Esophagus (tissue), 2 donors: ENCODE results near the gene DUSP6. TPM values are rescaled to one million over a fixed set of nuclear protein-coding genes. Genes with fewer than 3 reads are reported as not detected.

Source experiments
- H3K27ac ChIP-seq, 2 donors: one replicate each; pipeline ENCODE4 v1.5.1; 2013; ENCODE audit warnings: low read depth in 2 of 2, mild to moderate bottlenecking in 2 of 2, inconsistent platforms in 1 of 2, low read length in 1 of 2, moderate library complexity in 1 of 2
- H3K27me3 ChIP-seq, 2 donors: one replicate each; pipeline ENCODE4 v1.6.1; 2013; ENCODE audit warnings: low read length in 2 of 2, control low read depth in 1 of 2, mild to moderate bottlenecking in 1 of 2; ENCODE audit not compliant: insufficient read depth in 2 of 2, control insufficient read depth in 1 of 2
- H3K36me3 ChIP-seq, 2 donors: one replicate each; pipeline ENCODE4 v1.6.1; 2013; ENCODE audit warnings: low read length in 1 of 2; ENCODE audit not compliant: control insufficient read depth in 2 of 2, insufficient read depth in 2 of 2
- H3K4me1 ChIP-seq, 2 donors: one replicate each; pipeline ENCODE4 v1.6.1; 2013; ENCODE audit warnings: low read length in 1 of 2; ENCODE audit not compliant: control insufficient read depth in 2 of 2, insufficient read depth in 2 of 2
- H3K4me3 ChIP-seq, 2 donors: one replicate each; pipeline ENCODE4 v1.5.1; 2013; ENCODE audit warnings: low read length in 2 of 2, mild to moderate bottlenecking in 2 of 2, low read depth in 1 of 2, moderate library complexity in 1 of 2
- H3K9me3 ChIP-seq, 2 donors: one replicate each; pipeline ENCODE4 v1.6.1; 2013; ENCODE audit warnings: mild to moderate bottlenecking in 2 of 2, low read depth in 1 of 2, low read length in 1 of 2, moderate library complexity in 1 of 2; ENCODE audit not compliant: control insufficient read depth in 2 of 2, insufficient read depth in 1 of 2
- WGBS, 2 donors: extraction: QIAGEN DNeasy Blood & Tissue Kit; methylation state at CpG; one replicate each; pipeline ENCODE4 v1.1.7; 2013; 5-methylcytosine and 5-hydroxymethylcytosine counted together
- polyA plus RNA-seq, 2 donors: library from polyadenylated mRNA; stranded (reverse); fragments of 200-250 nt; gene quantifications; one replicate each; pipeline ENCODE4 v1.2.3, GENCODE V29; 2013
- donor health status: healthy with polysubstance abuse.
- donor health status: Bipolar disorder and iron deficiency.

DUSP6 gene
- polyA plus RNA-seq, 2 donors: 3.8 to 9.2 TPM

- H3K4me3 ChIP-seq: peak overlapping the region; percentile 21 to 84
- peaks cover 6 to 11% of the 10 kb centered on the region in 2 donors for H3K4me1 ChIP-seq
- H3K36me3 ChIP-seq: peaks cover 3 to 8% of the 10 kb centered on the region in 2 donors
- H3K27ac ChIP-seq: peak overlapping the region; percentile 7 to 27
- WGBS, 2 donors: 55 to 62% methylated on average over 10 of the region's 10 CpGs
- no peaks in the 10 kb centered on the region for H3K9me3 ChIP-seq
- no peaks in the 10 kb centered on the region for H3K27me3 ChIP-seq
Observed at GRCh38 chr12:89348894-89349699, 3.2 kb downstream of the DUSP6 start.

GRCh38 chr12:89347325-89347829, 4.9 kb downstream of the DUSP6 start:
- Histone ChIP-seq H3K27me3 (no peaks in the 10 kb centered on the region), H3K27ac (no peak overlapping the region), H3K36me3 (peaks cover 3 to 8% of the 10 kb centered on the region in 2 donors), H3K4me1 (peaks cover 6 to 9% of the 10 kb centered on the region in 2 donors), H3K9me3 (no peaks in the 10 kb centered on the region), H3K4me3 (no peak overlapping the region)
- WGBS, 2 donors: 84 to 86% methylated on average over 3 of the region's 3 CpGs

- Histone ChIP-seq H3K9me3 (no peaks in the 10 kb centered on the region), H3K27ac (peak overlapping the region in 1 of 2 donors; percentile 18), H3K27me3 (no peaks in the 10 kb centered on the region), H3K4me3 (no peak overlapping the region), H3K4me1 (peaks cover 6 to 8% of the 10 kb centered on the region in 2 donors), H3K36me3 (peaks cover 3 to 8% of the 10 kb centered on the region in 2 donors)
- WGBS, 2 donors: 55 to 56% methylated on average over 8 of the region's 8 CpGs
Observed at GRCh38 chr12:89346741-89347324, 5.5 kb downstream of the DUSP6 start.

GRCh38 chr12:89345830-89346740, 6.2 kb downstream of the DUSP6 start:
- Histone ChIP-seq H3K36me3 (peaks cover 3 to 8% of the 10 kb centered on the region in 2 donors), H3K27me3 (no peaks in the 10 kb centered on the region), H3K4me1 (peaks cover 5 to 6% of the 10 kb centered on the region in 2 donors), H3K9me3 (no peaks in the 10 kb centered on the region), H3K4me3 (no peak overlapping the region), H3K27ac (peak overlapping the region in 1 of 2 donors; percentile 24)
- WGBS, 2 donors: 60 to 67% methylated on average over 10 of the region's 10 CpGs

GRCh38 chr12:89345376-89345775, 6.9 kb downstream of the DUSP6 start:
- WGBS, 2 donors: 72 to 88% methylated on average over 3 of the region's 3 CpGs
- Histone ChIP-seq H3K36me3 (peaks cover 3 to 8% of the 10 kb centered on the region in 2 donors), H3K9me3 (no peaks in the 10 kb centered on the region), H3K4me1 (peaks cover 2 to 5% of the 10 kb centered on the region in 2 donors), H3K27ac (peak overlapping the region in 1 of 2 donors; percentile 24), H3K27me3 (no peaks in the 10 kb centered on the region), H3K4me3 (no peak overlapping the region)

- H3K36me3 ChIP-seq: peaks cover 3 to 8% of the 10 kb centered on the region in 2 donors
- peaks cover 2 to 5% of the 10 kb centered on the region in 2 donors for H3K4me1 ChIP-seq
- no peaks in the 10 kb centered on the region for H3K9me3 ChIP-seq
- 77% methylated on average over 3 of the region's 3 CpGs for WGBS, 2 donors
- H3K4me3 ChIP-seq: no peak overlapping the region
- H3K27ac ChIP-seq: no peak overlapping the region
- no peaks in the 10 kb centered on the region for H3K27me3 ChIP-seq
Observed at GRCh38 chr12:89344862-89345202, 7.5 kb downstream of the DUSP6 start.

GRCh38 chr12:89344043-89344861, 8.0 kb downstream of the DUSP6 start:
- Histone ChIP-seq H3K36me3 (peaks cover 3 to 8% of the 10 kb centered on the region in 2 donors), H3K27ac (no peak overlapping the region), H3K4me3 (no peak overlapping the region), H3K4me1 (peaks cover 2 to 4% of the 10 kb centered on the region in 2 donors), H3K27me3 (no peaks in the 10 kb centered on the region), H3K9me3 (no peaks in the 10 kb centered on the region)
- 70 to 85% methylated on average over 10 of the region's 10 CpGs for WGBS, 2 donors

- 65 to 79% methylated on average over 3 of the region's 3 CpGs for WGBS, 2 donors
- H3K36me3 ChIP-seq: peaks cover 0 to 3% of the 10 kb centered on the region in 2 donors
- no peaks in the 10 kb centered on the region for H3K27me3 ChIP-seq
- no peaks in the 10 kb centered on the region for H3K9me3 ChIP-seq
- H3K27ac ChIP-seq: no peak overlapping the region
- no peak overlapping the region for H3K4me3 ChIP-seq
- H3K4me1 ChIP-seq: peaks cover 0 to 2% of the 10 kb centered on the region in 2 donors
Observed at GRCh38 chr12:89343127-89343526, 9.2 kb downstream of the DUSP6 start.
